ENCODE data around the gene NLRC5. TPM values are rescaled to one million over a fixed set of nuclear protein-coding genes. Genes with fewer than 3 reads are reported as not detected.
A peak's percentile ranks its signal among the peaks of the same experiment; 100 is the strongest.

Gene NLRC5
- total RNA-seq, 2 experiments from 2014 or later = 199 to 305 TPM

GRCh38 chr16:56977823-56978430 is 11.4 kb upstream of the NLRC5 start:
- ChIA-PET POLR2A (interaction anchor here (0.6 to 2.7 kb wide), 13 partner anchors 8 to 108 kb away, joined by 3 to 22 read pairs (median 4); partner anchors contain the start of gene NLRC5), CTCF (ENCODE audit: unreplicated experiment) (interaction anchor here (0.9 to 1.4 kb wide), 2 partner anchors 10 to 64 kb away, joined by 3 to 4 read pairs; no protein-coding TSS in a partner anchor)
- no TSS peak for BruUV-seq (replicated peaks)
- DNase-seq (ENCODE audit: low spot score) = no peak
- H3K4me2 ChIP-seq (ENCODE audit: low read length) = peak overlapping the region; percentile 44
- H3K9me3 ChIP-seq (ENCODE audit: low read length) = no peaks in the 10 kb centered on the region
- 0 out of 2 replicates have a peak overlapping the region, but pooled peaks have one; percentile 29 for H2AFZ ChIP-seq (ENCODE audit: low read length)
- H3K79me2 ChIP-seq (ENCODE audit: insufficient read depth, low read depth, low read length) = no peaks in the 10 kb centered on the region
- no peaks in the 10 kb centered on the region for H3K9me2 ChIP-seq (ENCODE audit: insufficient read depth, low read length)
- no peak for TF ChIP-seq CTCF (conservative IDR thresholded peaks at IDR 0.05; ENCODE audit: low read length)
- no peak for TF ChIP-seq EZH2phosphoT487 (IDR thresholded peaks at IDR 0.05; ENCODE audit: borderline replicate concordance, low read depth, low read length)
- intact Hi-C loops (cut with micrococcal nuclease; ENCODE audit: unreplicated experiment) = no loop called here
- H4K20me1 ChIP-seq (ENCODE audit: insufficient read depth, low read length) = no peaks in the 10 kb centered on the region
- peak overlapping the region; percentile 80 for H3K27ac ChIP-seq (ENCODE audit: low read depth, low read length, poor library complexity, severe bottlenecking)
- H3K36me3 ChIP-seq (ENCODE audit: insufficient read depth, low read length) = peaks cover 7% of the 10 kb centered on the region; the same call in 1 of the 2 replicates
- peaks cover 95% of the 10 kb centered on the region for H3K4me1 ChIP-seq (ENCODE audit: insufficient read depth, low read length, poor library complexity, severe bottlenecking)
- H3K4me3 ChIP-seq (ENCODE audit: low read depth, low read length, poor library complexity, severe bottlenecking) = no peak overlapping the region

GRCh38 chr16:56980201-56980535 is 9.2 kb upstream of the NLRC5 start:
- H3K9me3 ChIP-seq (ENCODE audit: low read length) = no peaks in the 10 kb centered on the region

More at GRCh38 chr16:56980201-56980535, 9.2 kb upstream of the NLRC5 start:
- Histone ChIP-seq H3K9me2 (ENCODE audit: insufficient read depth, low read length) (no peaks in the 10 kb centered on the region), H2AFZ (ENCODE audit: low read length) (no peak overlapping the region), H3K4me3 (ENCODE audit: low read depth, low read length, poor library complexity, severe bottlenecking) (no peak overlapping the region), H3K36me3 (ENCODE audit: insufficient read depth, low read length) (peaks cover 19% of the 10 kb centered on the region; the same call in 1 of the 2 replicates), H3K4me2 (ENCODE audit: low read length) (no peak overlapping the region), H3K27ac (ENCODE audit: low read depth, low read length, poor library complexity, severe bottlenecking) (peak overlapping the region; percentile 80), H3K79me2 (ENCODE audit: insufficient read depth, low read depth, low read length) (no peaks in the 10 kb centered on the region), H4K20me1 (ENCODE audit: insufficient read depth, low read length) (no peaks in the 10 kb centered on the region), H3K4me1 (ENCODE audit: insufficient read depth, low read length, poor library complexity, severe bottlenecking) (peaks cover 95% of the 10 kb centered on the region)
- ChIA-PET CTCF (ENCODE audit: unreplicated experiment) (no interaction called here), POLR2A (interaction anchor here (1.2 kb wide), 1 partner anchor 61 kb away, joined by 4 read pairs; no protein-coding TSS in a partner anchor)
- DNase-seq (ENCODE audit: low spot score) = no peak
- BruUV-seq (replicated peaks) = TSS peak; percentile 65
- intact Hi-C loops (cut with micrococcal nuclease; ENCODE audit: unreplicated experiment) = no loop called here
- no peak for TF ChIP-seq CTCF (conservative IDR thresholded peaks at IDR 0.05; ENCODE audit: low read length)
